HEK293 (cell line): ENCODE data around the gene RAPGEFL1.

ENCODE experiments used
- KLF8 ChIP-seq: fragments of 450-650 bp; formaldehyde crosslinking; IDR thresholded peaks from 2 replicates; pipeline ENCODE4 v1.5.1; 2016; ENCODE audit warnings: missing biosample characterization, missing genetic modification characterization
- PRDM1 ChIP-seq: fragments of 450-650 bp; formaldehyde crosslinking; IDR thresholded peaks from 2 replicates; pipeline ENCODE4; 2016; ENCODE audit warnings: missing biosample characterization, missing genetic modification characterization
- SCRT1 ChIP-seq: fragments of 450-650 bp; formaldehyde crosslinking; IDR thresholded peaks from 2 replicates; pipeline ENCODE4 v1.5.1; 2016; ENCODE audit warnings: missing biosample characterization, missing genetic modification characterization, borderline replicate concordance
- SCRT2 ChIP-seq: fragments of 450-650 bp; formaldehyde crosslinking; IDR thresholded peaks from 2 replicates; pipeline ENCODE4 v1.5.1; 2016; ENCODE audit warnings: missing biosample characterization, missing genetic modification characterization
- YY2 ChIP-seq: fragments of 450-650 bp; formaldehyde crosslinking; IDR thresholded peaks from 2 replicates; pipeline ENCODE4 v1.5.1; 2016; ENCODE audit warnings: missing biosample characterization, missing genetic modification characterization
- ZBTB20 ChIP-seq: fragments of 450-650 bp; formaldehyde crosslinking; IDR thresholded peaks from 2 replicates; pipeline ENCODE4 v1.5.1; 2016; ENCODE audit warnings: missing biosample characterization, missing genetic modification characterization
- ZBTB48 ChIP-seq: fragments of 450-650 bp; formaldehyde crosslinking; IDR thresholded peaks from 2 replicates; pipeline ENCODE4 v1.5.1; 2016; ENCODE audit warnings: missing biosample characterization, missing genetic modification characterization
- ZNF600 ChIP-seq: fragments of 450-650 bp; formaldehyde crosslinking; IDR thresholded peaks from 2 replicates; pipeline ENCODE4 v1.5.1; 2016; ENCODE audit warnings: missing biosample characterization, missing genetic modification characterization
- ZNF610 ChIP-seq: fragments of 450-650 bp; formaldehyde crosslinking; IDR thresholded peaks from 2 replicates; pipeline ENCODE4 v1.5.1; 2016; ENCODE audit warnings: missing biosample characterization, missing genetic modification characterization, borderline replicate concordance
- ZNF623 ChIP-seq: fragments of 450-650 bp; formaldehyde crosslinking; IDR thresholded peaks from 2 replicates; pipeline ENCODE4 v1.5.1; 2016; ENCODE audit warnings: missing biosample characterization, missing genetic modification characterization
- ZNF664 ChIP-seq: fragments of 450-650 bp; formaldehyde crosslinking; IDR thresholded peaks from 2 replicates; pipeline ENCODE4 v1.5.1; 2016; ENCODE audit warnings: missing biosample characterization, missing genetic modification characterization
- ZNF76 ChIP-seq: fragments of 450-650 bp; formaldehyde crosslinking; IDR thresholded peaks from 2 replicates; pipeline ENCODE4; 2016; ENCODE audit warnings: low read depth, missing biosample characterization, missing genetic modification characterization, borderline replicate concordance
- TF ChIP-seq, protein P1 (sequence below): fragments of 450-650 bp; formaldehyde crosslinking; IDR thresholded peaks from 2 replicates; pipeline ENCODE4 v1.5.1; 2017; ENCODE audit warnings: missing biosample characterization, missing genetic modification characterization
- TF ChIP-seq, protein P2 (sequence below): fragments of 450-650 bp; formaldehyde crosslinking; IDR thresholded peaks from 2 replicates; pipeline ENCODE4 v1.5.1; 2016; ENCODE audit warnings: missing biosample characterization, missing genetic modification characterization
- TF ChIP-seq, protein P3 (sequence below): fragments of 450-650 bp; formaldehyde crosslinking; IDR thresholded peaks from 2 replicates; pipeline ENCODE4 v1.5.1; 2016; ENCODE audit warnings: missing biosample characterization, missing genetic modification characterization
- TF ChIP-seq, protein P4 (sequence below): fragments of 450-650 bp; formaldehyde crosslinking; IDR thresholded peaks from 2 replicates; pipeline ENCODE4 v1.5.1; 2016; ENCODE audit warnings: missing biosample characterization, missing genetic modification characterization
- TF ChIP-seq, protein P5 (sequence below): fragments of 450-650 bp; formaldehyde crosslinking; IDR thresholded peaks from 2 replicates; pipeline ENCODE4 v1.5.1; 2016; ENCODE audit warnings: missing biosample characterization, missing genetic modification characterization
- TF ChIP-seq, protein P6 (sequence below): sonication (generic); formaldehyde crosslinking; IDR thresholded peaks from 2 replicates; pipeline ENCODE4 v1.8.1; 2022; ENCODE audit warnings: mild to moderate bottlenecking, moderate library complexity, missing genetic modification reagents
- TF ChIP-seq, protein P7 (sequence below): fragments of 450-650 bp; IDR thresholded peaks from 2 replicates; pipeline ENCODE4 v1.5.1; 2018; ENCODE audit warnings: missing biosample characterization, missing genetic modification characterization
- TF ChIP-seq, protein P8 (sequence below): fragments of 450-650 bp; formaldehyde crosslinking; IDR thresholded peaks from 2 replicates; pipeline ENCODE4 v1.5.1; 2016; ENCODE audit warnings: missing biosample characterization, missing genetic modification characterization

The RAPGEFL1 gene

DNA sequence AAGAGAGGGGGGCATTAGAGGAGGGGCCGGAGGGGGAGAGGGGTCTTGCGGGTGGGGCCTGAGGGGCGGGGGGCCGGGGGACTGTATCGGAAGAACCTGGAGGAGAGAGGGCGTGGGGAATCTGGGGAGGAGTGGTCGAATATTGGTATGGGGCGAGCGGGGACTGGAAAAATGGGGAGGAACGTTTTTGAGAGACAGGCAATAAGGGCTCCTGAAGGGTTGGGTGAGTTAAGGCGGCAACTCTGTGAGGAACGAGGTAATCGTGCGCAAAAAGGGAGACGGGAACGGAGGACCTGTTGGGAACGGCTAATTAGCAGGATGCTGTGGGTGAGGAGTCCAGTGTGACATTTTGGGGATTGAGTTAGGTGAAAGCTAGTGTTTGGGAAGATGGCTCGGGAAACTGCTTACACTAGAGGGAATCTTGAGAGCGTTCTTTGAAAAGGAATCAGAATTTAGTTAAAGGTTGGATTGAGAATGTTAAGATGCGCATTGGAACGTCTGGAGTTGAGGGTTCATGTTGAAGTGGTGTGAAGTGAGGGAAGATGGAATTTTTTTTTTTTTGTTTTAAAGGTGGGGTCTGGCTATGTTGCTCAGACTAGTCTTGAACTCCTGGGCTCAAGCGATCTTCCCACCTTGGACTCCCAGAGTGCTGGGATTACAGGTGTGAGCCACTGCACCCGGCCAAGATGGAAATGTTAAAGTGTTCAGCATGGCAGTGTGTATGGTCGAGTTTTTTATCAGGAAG, 42.5 kb downstream of the RAPGEFL1 start (continued):
- TF ChIP-seq, protein P1, sequence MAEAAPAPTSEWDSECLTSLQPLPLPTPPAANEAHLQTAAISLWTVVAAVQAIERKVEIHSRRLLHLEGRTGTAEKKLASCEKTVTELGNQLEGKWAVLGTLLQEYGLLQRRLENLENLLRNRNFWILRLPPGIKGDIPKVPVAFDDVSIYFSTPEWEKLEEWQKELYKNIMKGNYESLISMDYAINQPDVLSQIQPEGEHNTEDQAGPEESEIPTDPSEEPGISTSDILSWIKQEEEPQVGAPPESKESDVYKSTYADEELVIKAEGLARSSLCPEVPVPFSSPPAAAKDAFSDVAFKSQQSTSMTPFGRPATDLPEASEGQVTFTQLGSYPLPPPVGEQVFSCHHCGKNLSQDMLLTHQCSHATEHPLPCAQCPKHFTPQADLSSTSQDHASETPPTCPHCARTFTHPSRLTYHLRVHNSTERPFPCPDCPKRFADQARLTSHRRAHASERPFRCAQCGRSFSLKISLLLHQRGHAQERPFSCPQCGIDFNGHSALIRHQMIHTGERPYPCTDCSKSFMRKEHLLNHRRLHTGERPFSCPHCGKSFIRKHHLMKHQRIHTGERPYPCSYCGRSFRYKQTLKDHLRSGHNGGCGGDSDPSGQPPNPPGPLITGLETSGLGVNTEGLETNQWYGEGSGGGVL: peak; percentile 44
- peak; percentile 80; the same call in 1 of the 2 replicates for TF ChIP-seq ZBTB48 (tag by site-specific recombination)
- peak; percentile 26 for TF ChIP-seq KLF8 (tag by site-specific recombination)
- TF ChIP-seq YY2 (tag by site-specific recombination): no peak
- TF ChIP-seq, protein P2, sequence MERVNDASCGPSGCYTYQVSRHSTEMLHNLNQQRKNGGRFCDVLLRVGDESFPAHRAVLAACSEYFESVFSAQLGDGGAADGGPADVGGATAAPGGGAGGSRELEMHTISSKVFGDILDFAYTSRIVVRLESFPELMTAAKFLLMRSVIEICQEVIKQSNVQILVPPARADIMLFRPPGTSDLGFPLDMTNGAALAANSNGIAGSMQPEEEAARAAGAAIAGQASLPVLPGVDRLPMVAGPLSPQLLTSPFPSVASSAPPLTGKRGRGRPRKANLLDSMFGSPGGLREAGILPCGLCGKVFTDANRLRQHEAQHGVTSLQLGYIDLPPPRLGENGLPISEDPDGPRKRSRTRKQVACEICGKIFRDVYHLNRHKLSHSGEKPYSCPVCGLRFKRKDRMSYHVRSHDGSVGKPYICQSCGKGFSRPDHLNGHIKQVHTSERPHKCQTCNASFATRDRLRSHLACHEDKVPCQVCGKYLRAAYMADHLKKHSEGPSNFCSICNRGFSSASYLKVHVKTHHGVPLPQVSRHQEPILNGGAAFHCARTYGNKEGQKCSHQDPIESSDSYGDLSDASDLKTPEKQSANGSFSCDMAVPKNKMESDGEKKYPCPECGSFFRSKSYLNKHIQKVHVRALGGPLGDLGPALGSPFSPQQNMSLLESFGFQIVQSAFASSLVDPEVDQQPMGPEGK: peak; percentile 84
- TF ChIP-seq ZNF76: peak; percentile 77
- TF ChIP-seq, protein P3, sequence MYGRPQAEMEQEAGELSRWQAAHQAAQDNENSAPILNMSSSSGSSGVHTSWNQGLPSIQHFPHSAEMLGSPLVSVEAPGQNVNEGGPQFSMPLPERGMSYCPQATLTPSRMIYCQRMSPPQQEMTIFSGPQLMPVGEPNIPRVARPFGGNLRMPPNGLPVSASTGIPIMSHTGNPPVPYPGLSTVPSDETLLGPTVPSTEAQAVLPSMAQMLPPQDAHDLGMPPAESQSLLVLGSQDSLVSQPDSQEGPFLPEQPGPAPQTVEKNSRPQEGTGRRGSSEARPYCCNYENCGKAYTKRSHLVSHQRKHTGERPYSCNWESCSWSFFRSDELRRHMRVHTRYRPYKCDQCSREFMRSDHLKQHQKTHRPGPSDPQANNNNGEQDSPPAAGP: peak; percentile 42
- TF ChIP-seq, protein P4, sequence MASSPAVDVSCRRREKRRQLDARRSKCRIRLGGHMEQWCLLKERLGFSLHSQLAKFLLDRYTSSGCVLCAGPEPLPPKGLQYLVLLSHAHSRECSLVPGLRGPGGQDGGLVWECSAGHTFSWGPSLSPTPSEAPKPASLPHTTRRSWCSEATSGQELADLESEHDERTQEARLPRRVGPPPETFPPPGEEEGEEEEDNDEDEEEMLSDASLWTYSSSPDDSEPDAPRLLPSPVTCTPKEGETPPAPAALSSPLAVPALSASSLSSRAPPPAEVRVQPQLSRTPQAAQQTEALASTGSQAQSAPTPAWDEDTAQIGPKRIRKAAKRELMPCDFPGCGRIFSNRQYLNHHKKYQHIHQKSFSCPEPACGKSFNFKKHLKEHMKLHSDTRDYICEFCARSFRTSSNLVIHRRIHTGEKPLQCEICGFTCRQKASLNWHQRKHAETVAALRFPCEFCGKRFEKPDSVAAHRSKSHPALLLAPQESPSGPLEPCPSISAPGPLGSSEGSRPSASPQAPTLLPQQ (tag by site-specific recombination): peak; percentile 99
- peak; percentile 82; the same call in 1 of the 2 replicates for TF ChIP-seq PRDM1
- TF ChIP-seq ZNF610 (tag by site-specific recombination): no peak
- TF ChIP-seq, protein P5, sequence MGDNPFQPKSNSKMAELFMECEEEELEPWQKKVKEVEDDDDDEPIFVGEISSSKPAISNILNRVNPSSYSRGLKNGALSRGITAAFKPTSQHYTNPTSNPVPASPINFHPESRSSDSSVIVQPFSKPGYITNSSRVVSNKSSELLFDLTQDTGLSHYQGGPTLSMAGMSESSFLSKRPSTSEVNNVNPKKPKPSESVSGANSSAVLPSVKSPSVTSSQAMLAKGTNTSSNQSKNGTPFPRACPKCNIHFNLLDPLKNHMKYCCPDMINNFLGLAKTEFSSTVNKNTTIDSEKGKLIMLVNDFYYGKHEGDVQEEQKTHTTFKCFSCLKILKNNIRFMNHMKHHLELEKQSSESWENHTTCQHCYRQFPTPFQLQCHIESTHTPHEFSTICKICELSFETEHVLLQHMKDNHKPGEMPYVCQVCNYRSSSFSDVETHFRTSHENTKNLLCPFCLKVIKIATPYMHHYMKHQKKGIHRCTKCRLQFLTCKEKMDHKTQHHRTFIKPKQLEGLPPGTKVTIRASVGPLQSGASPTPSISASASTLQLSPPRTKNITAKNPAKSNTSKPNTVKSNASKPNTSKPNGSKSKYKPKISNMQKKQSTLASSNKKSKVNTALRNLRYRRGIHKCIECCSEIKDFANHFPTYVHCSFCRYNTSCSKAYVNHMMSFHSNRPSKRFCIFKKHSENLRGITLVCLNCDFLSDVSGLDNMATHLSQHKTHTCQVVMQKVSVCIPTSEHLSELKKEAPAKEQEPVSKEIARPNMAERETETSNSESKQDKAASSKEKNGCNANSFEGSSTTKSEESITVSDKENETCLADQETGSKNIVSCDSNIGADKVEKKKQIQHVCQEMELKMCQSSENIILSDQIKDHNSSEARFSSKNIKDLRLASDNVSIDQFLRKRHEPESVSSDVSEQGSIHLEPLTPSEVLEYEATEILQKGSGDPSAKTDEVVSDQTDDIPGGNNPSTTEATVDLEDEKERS: no peak
- TF ChIP-seq SCRT1 (tag by site-specific recombination): peak; percentile 91
- TF ChIP-seq, protein P6, sequence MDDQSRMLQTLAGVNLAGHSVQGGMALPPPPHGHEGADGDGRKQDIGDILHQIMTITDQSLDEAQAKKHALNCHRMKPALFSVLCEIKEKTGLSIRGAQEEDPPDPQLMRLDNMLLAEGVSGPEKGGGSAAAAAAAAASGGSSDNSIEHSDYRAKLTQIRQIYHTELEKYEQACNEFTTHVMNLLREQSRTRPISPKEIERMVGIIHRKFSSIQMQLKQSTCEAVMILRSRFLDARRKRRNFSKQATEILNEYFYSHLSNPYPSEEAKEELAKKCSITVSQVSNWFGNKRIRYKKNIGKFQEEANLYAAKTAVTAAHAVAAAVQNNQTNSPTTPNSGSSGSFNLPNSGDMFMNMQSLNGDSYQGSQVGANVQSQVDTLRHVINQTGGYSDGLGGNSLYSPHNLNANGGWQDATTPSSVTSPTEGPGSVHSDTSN (CRISPR knock-in tag): no peak
- TF ChIP-seq, protein P7, sequence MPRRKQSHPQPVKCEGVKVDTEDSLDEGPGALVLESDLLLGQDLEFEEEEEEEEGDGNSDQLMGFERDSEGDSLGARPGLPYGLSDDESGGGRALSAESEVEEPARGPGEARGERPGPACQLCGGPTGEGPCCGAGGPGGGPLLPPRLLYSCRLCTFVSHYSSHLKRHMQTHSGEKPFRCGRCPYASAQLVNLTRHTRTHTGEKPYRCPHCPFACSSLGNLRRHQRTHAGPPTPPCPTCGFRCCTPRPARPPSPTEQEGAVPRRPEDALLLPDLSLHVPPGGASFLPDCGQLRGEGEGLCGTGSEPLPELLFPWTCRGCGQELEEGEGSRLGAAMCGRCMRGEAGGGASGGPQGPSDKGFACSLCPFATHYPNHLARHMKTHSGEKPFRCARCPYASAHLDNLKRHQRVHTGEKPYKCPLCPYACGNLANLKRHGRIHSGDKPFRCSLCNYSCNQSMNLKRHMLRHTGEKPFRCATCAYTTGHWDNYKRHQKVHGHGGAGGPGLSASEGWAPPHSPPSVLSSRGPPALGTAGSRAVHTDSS: no peak
- TF ChIP-seq ZNF600: peak; percentile 94
- TF ChIP-seq, protein P8, sequence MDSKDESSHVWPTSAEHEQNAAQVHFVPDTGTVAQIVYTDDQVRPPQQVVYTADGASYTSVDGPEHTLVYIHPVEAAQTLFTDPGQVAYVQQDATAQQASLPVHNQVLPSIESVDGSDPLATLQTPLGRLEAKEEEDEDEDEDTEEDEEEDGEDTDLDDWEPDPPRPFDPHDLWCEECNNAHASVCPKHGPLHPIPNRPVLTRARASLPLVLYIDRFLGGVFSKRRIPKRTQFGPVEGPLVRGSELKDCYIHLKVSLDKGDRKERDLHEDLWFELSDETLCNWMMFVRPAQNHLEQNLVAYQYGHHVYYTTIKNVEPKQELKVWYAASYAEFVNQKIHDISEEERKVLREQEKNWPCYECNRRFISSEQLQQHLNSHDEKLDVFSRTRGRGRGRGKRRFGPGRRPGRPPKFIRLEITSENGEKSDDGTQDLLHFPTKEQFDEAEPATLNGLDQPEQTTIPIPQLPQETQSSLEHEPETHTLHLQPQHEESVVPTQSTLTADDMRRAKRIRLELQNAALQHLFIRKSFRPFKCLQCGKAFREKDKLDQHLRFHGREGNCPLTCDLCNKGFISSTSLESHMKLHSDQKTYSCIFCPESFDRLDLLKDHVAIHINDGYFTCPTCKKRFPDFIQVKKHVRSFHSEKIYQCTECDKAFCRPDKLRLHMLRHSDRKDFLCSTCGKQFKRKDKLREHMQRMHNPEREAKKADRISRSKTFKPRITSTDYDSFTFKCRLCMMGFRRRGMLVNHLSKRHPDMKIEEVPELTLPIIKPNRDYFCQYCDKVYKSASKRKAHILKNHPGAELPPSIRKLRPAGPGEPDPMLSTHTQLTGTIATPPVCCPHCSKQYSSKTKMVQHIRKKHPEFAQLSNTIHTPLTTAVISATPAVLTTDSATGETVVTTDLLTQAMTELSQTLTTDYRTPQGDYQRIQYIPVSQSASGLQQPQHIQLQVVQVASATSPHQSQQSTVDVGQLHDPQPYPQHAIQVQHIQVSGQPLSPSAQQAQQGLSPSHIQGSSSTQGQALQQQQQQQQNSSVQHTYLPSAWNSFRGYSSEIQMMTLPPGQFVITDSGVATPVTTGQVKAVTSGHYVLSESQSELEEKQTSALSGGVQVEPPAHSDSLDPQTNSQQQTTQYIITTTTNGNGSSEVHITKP (tag by site-specific recombination): peak; percentile 93
- TF ChIP-seq ZNF623: no peak
- TF ChIP-seq ZBTB20 (tag by site-specific recombination): peak; percentile 65; the same call in 1 of the 2 replicates
- 0 out of 2 replicates have a peak, but pooled peaks have one; percentile 5 for TF ChIP-seq ZNF664 (tag by site-specific recombination)
- TF ChIP-seq SCRT2: peak; percentile 98
